Esophagus (tissue), 2 donors: ENCODE measurements around the gene PARD3. TPM values are rescaled to one million over a fixed set of nuclear protein-coding genes. Genes with fewer than 3 reads are reported as not detected.
"Not testable (repeated sequence)": the region's sequence is repeated elsewhere in the genome, so short reads cannot be mapped to it uniquely, and the experiment has no call there.

Experiments used
- H3K27ac ChIP-seq, 2 donors: one replicate each; pipeline ENCODE4 v1.5.1; 2013; ENCODE audit warnings: low read depth in 2 of 2, mild to moderate bottlenecking in 2 of 2, inconsistent platforms in 1 of 2, low read length in 1 of 2, moderate library complexity in 1 of 2
- H3K27me3 ChIP-seq, 2 donors: one replicate each; pipeline ENCODE4 v1.6.1; 2013; ENCODE audit warnings: low read length in 2 of 2, control low read depth in 1 of 2, mild to moderate bottlenecking in 1 of 2; ENCODE audit not compliant: insufficient read depth in 2 of 2, control insufficient read depth in 1 of 2
- H3K36me3 ChIP-seq, 2 donors: one replicate each; pipeline ENCODE4 v1.6.1; 2013; ENCODE audit warnings: low read length in 1 of 2; ENCODE audit not compliant: control insufficient read depth in 2 of 2, insufficient read depth in 2 of 2
- H3K4me1 ChIP-seq, 2 donors: one replicate each; pipeline ENCODE4 v1.6.1; 2013; ENCODE audit warnings: low read length in 1 of 2; ENCODE audit not compliant: control insufficient read depth in 2 of 2, insufficient read depth in 2 of 2
- H3K4me3 ChIP-seq, 2 donors: one replicate each; pipeline ENCODE4 v1.5.1; 2013; ENCODE audit warnings: low read length in 2 of 2, mild to moderate bottlenecking in 2 of 2, low read depth in 1 of 2, moderate library complexity in 1 of 2
- H3K9me3 ChIP-seq, 2 donors: one replicate each; pipeline ENCODE4 v1.6.1; 2013; ENCODE audit warnings: mild to moderate bottlenecking in 2 of 2, low read depth in 1 of 2, low read length in 1 of 2, moderate library complexity in 1 of 2; ENCODE audit not compliant: control insufficient read depth in 2 of 2, insufficient read depth in 1 of 2
- WGBS, 2 donors: extraction: QIAGEN DNeasy Blood & Tissue Kit; methylation state at CpG; one replicate each; pipeline ENCODE4 v1.1.7; 2013; 5-methylcytosine and 5-hydroxymethylcytosine counted together
- polyA plus RNA-seq, 2 donors: library from polyadenylated mRNA; stranded (reverse); fragments of 200-250 nt; gene quantifications; one replicate each; pipeline ENCODE4 v1.2.3, GENCODE V29; 2013
- donor health status: healthy with polysubstance abuse.
- donor health status: Bipolar disorder and iron deficiency.

Gene PARD3
- polyA plus RNA-seq, 2 donors = 40.3 to 71.3 TPM

DNA sequence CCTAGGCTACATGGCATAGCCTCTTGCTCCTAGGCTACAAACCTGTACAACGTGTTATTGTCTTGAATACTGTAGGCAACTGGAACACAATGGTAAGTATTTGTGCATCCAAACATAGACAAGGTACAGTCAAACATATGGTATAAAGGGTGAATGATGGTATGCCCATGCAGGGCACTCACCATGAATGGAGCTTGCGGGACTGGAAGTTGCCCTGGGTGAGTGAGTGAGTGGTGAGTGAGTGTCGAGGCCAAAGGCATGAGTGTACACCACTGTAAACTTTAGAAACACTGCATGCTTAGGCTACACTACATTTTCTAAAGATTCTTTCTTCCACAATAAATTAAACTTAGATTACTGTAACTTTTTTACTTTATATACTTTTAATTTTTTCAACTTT lies 165.7 kb downstream of the PARD3 start:
- H3K27ac ChIP-seq = no peak overlapping the region
- H3K36me3 ChIP-seq = no peaks in the 10 kb centered on the region
- no peaks in the 10 kb centered on the region for H3K27me3 ChIP-seq
- no peak overlapping the region for H3K4me3 ChIP-seq
- no peaks in the 10 kb centered on the region for H3K9me3 ChIP-seq
- no peaks in the 10 kb centered on the region for H3K4me1 ChIP-seq
- 90 to 91% methylated on average over 3 of the region's 3 CpGs for WGBS, 2 donors

DNA sequence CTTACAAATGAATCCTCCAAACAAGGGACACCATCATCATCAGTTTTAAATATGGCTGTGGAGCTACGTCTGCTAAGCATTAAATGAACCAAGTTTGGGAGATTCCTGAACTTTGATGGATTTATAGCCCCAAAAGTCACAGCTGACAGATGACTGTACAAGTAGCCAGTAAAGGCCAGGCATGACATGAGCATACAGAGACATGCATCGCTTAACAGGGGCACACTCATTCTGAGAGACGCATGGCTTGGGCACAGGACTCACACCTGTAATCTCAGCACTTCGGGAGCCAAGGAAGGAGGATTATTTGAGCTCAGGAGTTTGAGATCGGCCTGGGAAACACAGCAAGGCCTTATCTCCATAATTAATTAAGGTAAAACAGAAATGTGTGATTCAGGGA lies 166.2 kb downstream of the PARD3 start:
- Histone ChIP-seq H3K27me3 (no peaks in the 10 kb centered on the region), H3K4me1 (no peaks in the 10 kb centered on the region), H3K9me3 (no peaks in the 10 kb centered on the region), H3K4me3 (no peak overlapping the region), H3K36me3 (no peaks in the 10 kb centered on the region), H3K27ac (no peak overlapping the region)
- WGBS, 2 donors = 86 to 91% methylated on average over 5 of the region's 5 CpGs

DNA sequence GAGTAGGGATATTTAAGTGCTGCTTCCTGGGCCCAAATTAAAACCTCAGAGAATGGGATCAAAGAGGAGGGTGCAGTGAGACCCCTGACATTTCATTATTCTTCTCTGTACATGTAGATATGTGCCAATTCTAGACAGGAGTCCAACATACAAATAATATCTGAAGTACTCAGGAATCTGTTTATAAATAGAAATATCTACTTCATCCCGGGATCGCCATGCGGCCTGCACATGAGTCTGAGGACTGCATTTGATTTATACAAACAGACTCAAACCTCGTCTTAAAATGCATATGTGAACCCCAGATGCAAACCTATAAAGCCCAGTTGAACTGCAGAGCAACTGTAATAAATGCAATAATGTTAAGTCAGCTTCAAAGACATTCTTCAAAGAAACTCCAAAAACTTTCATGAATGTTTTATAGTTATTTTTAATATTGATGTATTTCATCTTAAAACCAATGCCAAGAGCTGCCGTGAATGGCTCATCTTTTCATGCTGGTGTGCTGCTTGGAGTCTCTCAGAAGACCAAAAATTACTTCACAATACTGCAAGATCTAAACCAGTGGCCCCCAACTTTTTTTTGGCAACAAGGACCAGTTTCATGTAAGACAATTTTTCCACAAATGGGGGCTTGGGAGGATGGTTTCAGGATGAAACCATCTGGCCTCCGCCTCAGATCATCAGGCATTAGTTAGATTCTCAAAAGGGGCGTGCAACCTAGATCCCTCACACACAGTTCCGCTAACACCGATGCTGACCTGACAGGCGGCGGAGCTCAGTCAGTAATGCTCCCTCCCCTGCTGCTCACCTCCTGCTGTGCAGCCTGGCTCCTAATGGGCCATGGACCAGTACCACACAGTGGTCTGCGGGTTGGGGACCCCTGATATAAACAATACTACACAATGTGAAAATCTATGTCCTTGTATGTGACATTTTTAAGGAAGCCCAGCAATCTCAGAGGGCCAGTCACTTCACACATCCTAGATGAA lies 166.9 kb downstream of the PARD3 start:
- no peaks in the 10 kb centered on the region for H3K9me3 ChIP-seq
- no peaks in the 10 kb centered on the region for H3K27me3 ChIP-seq
- no peak overlapping the region for H3K4me3 ChIP-seq
- no peaks in the 10 kb centered on the region for H3K4me1 ChIP-seq
- H3K36me3 ChIP-seq = no peaks in the 10 kb centered on the region
- 84 to 86% methylated on average over 12 of the region's 12 CpGs for WGBS, 2 donors
- H3K27ac ChIP-seq = no peak overlapping the region

DNA sequence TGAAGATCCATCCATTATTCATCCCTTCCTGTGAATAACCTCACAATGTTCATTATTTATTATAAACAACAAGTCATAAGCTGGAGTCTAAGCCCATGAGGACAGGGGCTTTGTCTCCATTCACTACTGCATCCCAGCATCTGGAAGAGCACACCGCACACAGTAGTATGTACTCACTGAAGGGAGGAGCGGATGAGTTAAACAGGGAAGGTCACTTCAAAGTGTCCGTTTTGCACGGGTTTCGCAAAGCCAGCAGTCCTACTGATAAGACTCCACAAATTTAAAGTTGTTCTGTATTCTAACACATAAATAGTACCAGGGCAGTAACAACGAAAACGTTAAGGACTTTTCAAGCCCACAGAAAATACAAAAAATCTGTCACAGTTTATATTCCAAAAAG lies 167.9 kb downstream of the PARD3 start:
- 75 to 77% methylated on average over 7 of the region's 7 CpGs for WGBS, 2 donors
- no peaks in the 10 kb centered on the region for H3K9me3 ChIP-seq
- no peaks in the 10 kb centered on the region for H3K36me3 ChIP-seq
- no peaks in the 10 kb centered on the region for H3K27me3 ChIP-seq
- no peak overlapping the region for H3K4me3 ChIP-seq
- H3K27ac ChIP-seq = no peak overlapping the region
- peaks cover 0 to 4% of the 10 kb centered on the region in 2 donors for H3K4me1 ChIP-seq

DNA sequence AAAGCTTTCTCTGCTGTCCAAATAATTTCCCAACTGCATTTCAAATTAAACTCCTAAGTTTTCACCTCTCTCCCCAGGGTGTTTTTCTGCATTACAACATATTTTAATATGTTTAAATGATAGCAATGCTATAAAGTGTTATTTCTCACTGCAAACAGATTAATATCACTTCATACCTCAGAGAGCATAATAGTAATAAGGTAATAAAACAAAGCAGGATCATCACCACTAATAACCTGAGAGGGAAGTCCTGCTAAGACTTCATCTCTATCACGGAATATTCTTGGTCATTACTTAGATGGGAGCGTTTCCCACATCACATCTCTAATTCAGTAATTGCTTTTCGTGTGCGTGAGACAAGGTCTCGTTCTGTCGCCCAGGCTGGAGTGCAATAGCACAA lies 168.8 kb downstream of the PARD3 start:
- Histone ChIP-seq H3K9me3 (no peaks in the 10 kb centered on the region), H3K4me3 (no peak overlapping the region), H3K27me3 (no peaks in the 10 kb centered on the region), H3K4me1 (peaks cover 0 to 4% of the 10 kb centered on the region in 2 donors), H3K27ac (no peak overlapping the region), H3K36me3 (no peaks in the 10 kb centered on the region)
- 93 to 94% methylated on average over 6 of the region's 6 CpGs for WGBS, 2 donors

DNA sequence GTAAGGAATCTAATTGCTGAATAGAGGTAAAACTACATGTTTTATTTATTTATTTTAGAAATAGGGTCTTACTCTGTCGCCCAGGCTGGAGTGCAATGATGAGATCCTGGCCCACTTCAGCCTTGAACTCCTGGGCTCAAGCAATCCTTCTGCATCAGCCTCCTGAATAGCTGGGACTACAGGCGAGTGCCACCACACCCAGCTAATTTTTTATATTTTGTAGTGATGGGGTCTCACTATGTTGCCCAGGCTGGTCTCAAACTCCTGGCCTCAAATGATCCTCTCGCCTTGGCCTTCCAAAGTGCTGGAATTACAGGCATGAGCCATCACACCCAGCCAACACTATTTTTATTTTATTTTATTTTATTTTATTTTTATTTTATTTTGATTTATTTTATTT lies 170.3 kb downstream of the PARD3 start:
- H3K9me3 ChIP-seq, H3K36me3 ChIP-seq, H3K4me3 ChIP-seq, H3K27me3 ChIP-seq, H3K27ac ChIP-seq, H3K4me1 ChIP-seq: not testable (repeated sequence)
- WGBS, 2 donors = 97% methylated on average over 3 of the region's 3 CpGs

DNA sequence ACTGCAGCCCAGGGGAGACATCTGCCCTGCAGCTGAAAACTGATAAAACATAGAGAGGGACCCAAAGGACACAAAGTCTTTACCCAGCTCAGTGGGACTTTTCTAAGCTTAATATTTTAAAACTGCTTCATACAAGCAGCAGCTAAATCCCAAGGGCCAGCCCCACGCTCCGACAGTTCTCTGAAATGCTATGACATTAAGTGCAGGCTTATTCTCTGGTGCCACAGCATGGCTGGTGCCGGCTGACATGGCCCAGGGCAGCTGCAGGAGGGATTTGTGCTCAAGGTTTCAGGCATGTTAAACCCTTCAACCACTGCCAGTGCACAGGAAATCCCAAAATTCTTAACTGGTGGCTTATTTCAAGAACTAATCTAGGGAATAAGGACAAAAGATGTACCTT lies 170.9 kb downstream of the PARD3 start:
- Histone ChIP-seq H3K4me3 (no peak overlapping the region), H3K9me3 (no peaks in the 10 kb centered on the region), H3K27me3 (no peaks in the 10 kb centered on the region), H3K4me1 (peaks cover 0 to 4% of the 10 kb centered on the region in 2 donors), H3K36me3 (no peaks in the 10 kb centered on the region), H3K27ac (no peak overlapping the region)
- 79 to 85% methylated on average over 3 of the region's 3 CpGs for WGBS, 2 donors

DNA sequence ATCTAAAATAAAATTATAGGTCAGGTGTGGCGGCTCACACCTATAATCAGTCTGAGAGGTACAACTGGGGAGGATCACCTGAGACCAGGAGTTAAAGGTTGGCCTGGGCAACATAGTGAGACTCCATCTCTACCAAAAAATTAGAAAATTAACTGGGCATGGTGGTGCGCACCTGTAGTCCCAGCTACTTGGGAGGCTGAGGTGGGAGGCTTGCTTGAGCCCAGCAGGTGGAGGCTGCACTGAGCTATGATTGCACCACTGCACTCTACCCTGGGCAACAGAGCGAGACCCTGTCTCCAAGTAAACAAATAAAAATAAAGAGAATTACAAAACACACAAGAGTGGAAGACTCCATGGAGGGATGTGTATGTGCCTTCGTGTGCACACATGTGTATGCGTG lies 171.5 kb downstream of the PARD3 start:
- Histone ChIP-seq H3K27me3 (no peaks in the 10 kb centered on the region), H3K4me3 (no peak overlapping the region), H3K9me3 (no peaks in the 10 kb centered on the region), H3K27ac (no peak overlapping the region), H3K4me1 (peaks cover 0 to 4% of the 10 kb centered on the region in 2 donors), H3K36me3 (no peaks in the 10 kb centered on the region)
- 94 to 98% methylated on average over 5 of the region's 5 CpGs for WGBS, 2 donors

DNA sequence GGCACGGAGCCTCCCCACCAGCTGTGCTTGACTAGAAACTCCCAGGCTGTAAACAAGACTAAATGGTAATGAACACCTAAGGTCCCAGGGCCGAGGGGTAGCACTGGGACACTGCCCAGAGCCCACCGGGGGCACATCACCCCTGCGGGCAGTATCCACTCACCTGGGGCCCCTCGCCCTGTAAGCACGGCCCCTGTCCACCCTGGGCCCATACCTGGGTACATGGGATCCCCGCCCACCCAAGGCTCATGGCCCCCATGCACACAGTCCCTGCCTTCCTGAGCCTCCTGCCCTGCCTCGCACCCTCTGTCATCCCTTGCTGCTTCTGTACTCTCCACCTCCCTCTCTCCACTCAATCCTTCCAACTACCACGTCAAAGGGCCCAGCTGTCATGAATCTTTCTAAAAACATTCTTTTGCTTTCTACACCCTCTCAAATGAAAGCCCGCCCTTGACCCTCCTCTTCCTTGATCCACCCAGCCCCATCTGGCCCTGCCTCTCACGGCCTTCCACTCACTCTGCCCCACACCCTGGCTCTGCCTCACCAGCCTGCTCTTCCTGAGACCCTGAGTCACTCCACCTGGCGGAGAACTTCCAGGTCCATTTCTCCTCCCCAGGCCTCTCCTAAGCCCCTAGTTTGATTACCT lies 173.1 kb downstream of the PARD3 start:
- peaks cover 0 to 4% of the 10 kb centered on the region in 2 donors for H3K4me1 ChIP-seq
- 88 to 92% methylated on average over 11 to 12 of the region's 12 CpGs for WGBS, 2 donors

More for the DNA sequence above, 173.1 kb downstream of the PARD3 start:
- no peaks in the 10 kb centered on the region for H3K27me3 ChIP-seq
- no peaks in the 10 kb centered on the region for H3K9me3 ChIP-seq
- peak overlapping the region in 1 of 2 donors; percentile 16 for H3K27ac ChIP-seq
- no peaks in the 10 kb centered on the region for H3K36me3 ChIP-seq
- no peak overlapping the region for H3K4me3 ChIP-seq
